Activated CD4-positive, alpha-beta T cell treated with anti-CD3 and anti-CD28 coated beads, Interleukin-2, amount 50 U/mL, for 24 hours (primary cell): Measurements from ENCODE around the gene CPLX3.
A peak's percentile ranks its signal among the peaks of the same experiment; 100 is the strongest.

ENCODE experiments used
- DNase-seq, 2 donors: peaks; one replicate each; pipeline ENCODE4 v3.0.0-alpha.2; 2020; ENCODE audit warnings: low read depth in 1 of 2, low spot score in 1 of 2

Gene CPLX3

GRCh38 chr15:74827614-74828013, 1.2 kb downstream of the CPLX3 start:
- no peak for DNase-seq

- no peak for DNase-seq
Measured at GRCh38 chr15:74828835-74829234, 2.4 kb downstream of the CPLX3 start.

GRCh38 chr15:74829486-74829885, 3.1 kb downstream of the CPLX3 start:
- no peak for DNase-seq

GRCh38 chr15:74829991-74830390, 3.6 kb downstream of the CPLX3 start:
- DNase-seq: no peak

GRCh38 chr15:74830868-74831267, 4.4 kb downstream of the CPLX3 start:
- no peak for DNase-seq

GRCh38 chr15:74831813-74832495, 5.5 kb downstream of the CPLX3 start:
- no peak for DNase-seq

GRCh38 chr15:74832826-74833225, 6.4 kb downstream of the CPLX3 start:
- DNase-seq: no peak

GRCh38 chr15:74833376-74834107, 7.1 kb downstream of the CPLX3 start:
- no peak for DNase-seq

GRCh38 chr15:74835312-74835823, 8.9 kb downstream of the CPLX3 start:
- peak in 1 of 2 donors; percentile 29 for DNase-seq

- no peak for DNase-seq
Measured at GRCh38 chr15:74836846-74837245, 10.4 kb downstream of the CPLX3 start.

- no peak for DNase-seq
Measured at GRCh38 chr15:74837482-74838136, 11.2 kb downstream of the CPLX3 start.

GRCh38 chr15:74838137-74838516, 11.7 kb downstream of the CPLX3 start:
- DNase-seq: no peak

GRCh38 chr15:74838746-74839525, 12.5 kb downstream of the CPLX3 start:
- no peak for DNase-seq

- DNase-seq: no peak
Measured at GRCh38 chr15:74839526-74840395, 13.3 kb downstream of the CPLX3 start.

- DNase-seq: no peak
Measured at GRCh38 chr15:74840851-74841775, 14.7 kb downstream of the CPLX3 start.

GRCh38 chr15:74841891-74842373, 15.5 kb downstream of the CPLX3 start:
- no peak for DNase-seq

GRCh38 chr15:74842581-74843444, 16.4 kb downstream of the CPLX3 start, which contains the start of gene ULK3:
TSS of gene ULK3 (minus strand) at chr15:74843156. CDS start at chr15:74843105, 51 bp downstream.
- peak; percentile 88 to 90 for DNase-seq

GRCh38 chr15:74843445-74843828, 17.0 kb downstream of the CPLX3 start:
- no peak for DNase-seq
